Measurements from ENCODE around the gene MXD3.
A peak's percentile ranks its signal among the peaks of the same experiment; 100 is the strongest.

MXD3 gene

DNA sequence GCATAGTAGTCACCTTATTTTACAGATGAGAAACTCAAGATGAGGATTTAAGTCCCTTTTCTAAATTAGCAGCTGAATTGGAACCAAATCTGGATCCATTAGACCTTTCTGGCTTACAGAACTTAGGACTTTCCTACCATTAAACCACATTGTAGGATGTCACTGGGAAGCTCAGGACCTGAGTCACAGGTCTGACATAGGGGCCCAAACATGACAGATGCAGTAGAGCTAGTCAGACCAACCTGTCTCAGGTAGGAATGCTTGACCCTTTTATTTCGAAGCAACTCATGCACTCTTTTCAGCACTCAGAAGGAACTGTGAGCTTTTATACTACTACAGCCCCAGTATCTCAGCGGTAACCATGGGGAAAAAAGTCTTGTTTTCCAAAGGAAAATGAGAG lies 10.7 kb downstream of the MXD3 start:
- no peak for TF ChIP-seq CTCF (IDR thresholded peaks at IDR 0.05; ENCODE audit: unreplicated experiment in 3 of 3)
- peak overlapping the region; percentile 82 to 95 (median 91) for H3K27ac Mint-ChIP-seq
- H3K4me3 Mint-ChIP-seq: peak overlapping the region; percentile 44 to 86 (median 80)
- H3K27me3 Mint-ChIP-seq (ENCODE audit: low read depth): no peaks in the 10 kb centered on the region
- H3K9me3 Mint-ChIP-seq: no peaks in the 10 kb centered on the region
- H3K4me1 Mint-ChIP-seq: peaks cover 46% of the 10 kb centered on the region
- peaks cover 39% of the 10 kb centered on the region for H3K36me3 Mint-ChIP-seq (ENCODE audit: low read depth)

DNA sequence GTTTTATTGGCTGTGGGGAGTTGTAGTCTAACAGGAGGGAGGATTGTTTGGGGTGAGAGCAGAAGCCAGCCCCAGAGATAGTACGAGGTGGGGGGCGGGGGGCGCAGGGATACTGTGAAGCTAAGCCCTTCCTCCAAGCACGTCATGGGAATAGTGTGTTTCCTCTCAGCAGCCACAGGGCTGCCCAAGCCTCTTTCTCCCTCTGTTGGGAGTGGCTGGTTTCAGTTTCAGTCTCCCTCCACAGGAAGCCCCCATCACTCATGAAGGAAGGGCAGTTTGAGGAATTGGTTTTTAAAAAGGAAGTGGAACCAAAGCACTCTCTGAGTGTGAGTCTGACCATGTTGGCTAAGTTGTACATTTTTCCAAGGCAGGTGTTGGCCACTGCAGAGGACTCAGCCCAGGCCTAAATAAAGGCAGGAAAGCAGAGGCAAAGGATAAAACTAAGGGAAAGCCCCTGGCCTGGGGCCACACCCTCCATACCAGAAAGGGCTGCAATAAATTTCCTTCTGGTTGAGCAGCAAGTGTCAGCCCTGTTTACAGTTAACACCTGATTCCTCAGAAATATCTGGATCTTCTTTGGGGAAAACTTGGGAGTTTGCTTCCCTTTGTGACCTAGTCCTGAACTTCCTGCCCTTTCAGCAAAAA lies 11.3 kb downstream of the MXD3 start:
- Mint-ChIP-seq H3K27ac (peak overlapping the region; percentile 82 to 95 (median 91)), H3K36me3 (ENCODE audit: low read depth) (peaks cover 39% of the 10 kb centered on the region), H3K9me3 (no peaks in the 10 kb centered on the region), H3K4me3 (peak overlapping the region; percentile 67 to 86 (median 80)), H3K27me3 (ENCODE audit: low read depth) (no peaks in the 10 kb centered on the region), H3K4me1 (peaks cover 44% of the 10 kb centered on the region)
- no peak for TF ChIP-seq CTCF (IDR thresholded peaks at IDR 0.05; ENCODE audit: unreplicated experiment in 3 of 3)

DNA sequence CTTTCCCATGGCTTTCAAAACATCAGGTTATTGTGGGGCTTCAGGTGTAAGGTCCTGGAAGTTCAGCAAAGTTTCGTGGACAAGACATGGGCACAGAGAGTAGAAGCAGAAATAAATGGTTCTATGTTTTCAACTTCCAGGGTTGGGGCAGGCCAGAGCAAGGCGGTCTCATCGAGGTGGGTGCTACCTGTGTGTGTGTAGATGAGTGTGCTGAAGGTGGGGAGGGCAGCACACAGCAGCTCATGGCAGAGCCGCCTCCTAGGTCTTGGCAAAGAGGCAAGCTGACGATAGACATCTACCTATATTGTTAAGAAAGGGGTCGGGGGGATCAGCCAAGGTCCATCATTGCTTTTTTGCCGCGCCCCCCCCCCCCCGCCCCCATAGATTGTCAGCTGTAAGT lies 12.0 kb downstream of the MXD3 start:
- no peaks in the 10 kb centered on the region for H3K9me3 Mint-ChIP-seq
- peaks cover 40% of the 10 kb centered on the region for H3K4me1 Mint-ChIP-seq
- no peak for TF ChIP-seq CTCF (IDR thresholded peaks at IDR 0.05; ENCODE audit: unreplicated experiment in 3 of 3)
- H3K27me3 Mint-ChIP-seq (ENCODE audit: low read depth): no peaks in the 10 kb centered on the region
- H3K4me3 Mint-ChIP-seq: peak overlapping the region in 2 of 3 experiments; percentile 37 to 68
- peaks cover 39% of the 10 kb centered on the region for H3K36me3 Mint-ChIP-seq (ENCODE audit: low read depth)
- peak overlapping the region; percentile 28 to 91 (median 82) for H3K27ac Mint-ChIP-seq

- H3K27ac Mint-ChIP-seq: no peak overlapping the region
- peaks cover 31% of the 10 kb centered on the region for H3K4me1 Mint-ChIP-seq
- no peak overlapping the region for H3K4me3 Mint-ChIP-seq
- H3K27me3 Mint-ChIP-seq (ENCODE audit: low read depth): no peaks in the 10 kb centered on the region
- TF ChIP-seq CTCF (IDR thresholded peaks at IDR 0.05; ENCODE audit: unreplicated experiment in 3 of 3): no peak
- no peaks in the 10 kb centered on the region for H3K9me3 Mint-ChIP-seq
- H3K36me3 Mint-ChIP-seq (ENCODE audit: low read depth): peaks cover 47% of the 10 kb centered on the region
Measured at GRCh38 chr5:177297922-177298321, 13.8 kb downstream of the MXD3 start.

DNA sequence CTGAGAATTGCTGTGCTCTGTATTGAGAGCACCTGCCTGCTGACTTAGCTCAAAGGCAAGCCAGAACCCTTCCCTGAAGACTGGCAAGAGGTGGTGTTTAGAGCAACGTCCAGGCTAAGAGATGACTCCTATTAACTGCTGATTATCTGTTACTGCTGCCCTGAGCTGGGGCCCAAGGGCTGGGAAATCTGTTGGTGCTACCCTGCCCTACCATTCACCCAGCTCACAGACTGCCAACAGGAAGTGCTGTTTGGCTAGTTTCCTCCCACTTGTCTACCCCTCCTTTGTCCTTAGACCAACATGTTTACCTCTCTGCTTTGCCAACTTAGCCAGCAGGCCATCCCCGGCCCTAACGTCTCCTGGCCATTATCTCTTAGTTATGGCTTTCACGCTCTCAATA lies 15.1 kb downstream of the MXD3 start:
- peaks cover 58% of the 10 kb centered on the region for H3K36me3 Mint-ChIP-seq (ENCODE audit: low read depth)
- peak overlapping the region in 2 of 3 experiments; percentile 8 to 29 for H3K27ac Mint-ChIP-seq
- H3K9me3 Mint-ChIP-seq: no peaks in the 10 kb centered on the region
- H3K4me3 Mint-ChIP-seq: no peak overlapping the region
- no peaks in the 10 kb centered on the region for H3K27me3 Mint-ChIP-seq (ENCODE audit: low read depth)
- no peak for TF ChIP-seq CTCF (IDR thresholded peaks at IDR 0.05; ENCODE audit: unreplicated experiment in 3 of 3)
- peaks cover 24% of the 10 kb centered on the region for H3K4me1 Mint-ChIP-seq

- no peak for TF ChIP-seq CTCF (IDR thresholded peaks at IDR 0.05; ENCODE audit: unreplicated experiment in 3 of 3)
- no peaks in the 10 kb centered on the region for H3K27me3 Mint-ChIP-seq (ENCODE audit: low read depth)
Measured at GRCh38 chr5:177295924-177296323, 15.8 kb downstream of the MXD3 start.

More at GRCh38 chr5:177295924-177296323, 15.8 kb downstream of the MXD3 start:
- no peaks in the 10 kb centered on the region for H3K9me3 Mint-ChIP-seq
- H3K4me1 Mint-ChIP-seq: peaks cover 22% of the 10 kb centered on the region
- H3K27ac Mint-ChIP-seq: no peak overlapping the region
- H3K4me3 Mint-ChIP-seq: no peak overlapping the region
- H3K36me3 Mint-ChIP-seq (ENCODE audit: low read depth): peaks cover 58% of the 10 kb centered on the region
